Upper lobe of left lung (tissue), 6 donors: ENCODE data around the gene BCAS4. TPM values are rescaled to one million over a fixed set of nuclear protein-coding genes. Genes with fewer than 3 reads are reported as not detected.
"Not testable (repeated sequence)": the region's sequence is repeated elsewhere in the genome, so short reads cannot be mapped to it uniquely, and the experiment has no call there.

Source experiments
- ATAC-seq, 2 donors: fragments of 200-7000 bp; cut with Tn5 transposase; one replicate each; pipeline ENCODE4 v1.9.1; 2022; ENCODE audit warnings: mild to moderate bottlenecking in 2 of 2, moderate library complexity in 2 of 2; ENCODE audit not compliant: low FRiP score in 2 of 2
- DNase-seq, 2 donors: peaks; one replicate each; pipeline ENCODE4 v3.0.0-alpha.2; 2019 to 2020
- H3K27ac ChIP-seq, 4 donors: fragments of 200-600 bp; sonication (generic); one replicate each; pipeline ENCODE4 v1.5.1; 2016 to 2019
- H3K27me3 ChIP-seq, 4 donors: fragments of 200-600 bp; sonication (generic); one replicate each; pipeline ENCODE4 v1.5.1; 2017 to 2019
- H3K36me3 ChIP-seq, 4 donors: fragments of 200-600 bp; sonication (generic); one replicate each; pipeline ENCODE4 v1.5.1; 2016 to 2019
- H3K4me1 ChIP-seq, 4 donors: fragments of 200-600 bp; sonication (generic); one replicate each; pipeline ENCODE4 v1.5.1; 2018 to 2019
- H3K4me3 ChIP-seq, 4 donors: fragments of 200-600 bp; sonication (generic); one replicate each; pipeline ENCODE4 v1.5.1; 2017 to 2019; ENCODE audit warnings: mild to moderate bottlenecking in 2 of 4, moderate library complexity in 1 of 4
- H3K9me3 ChIP-seq, 4 donors: fragments of 200-600 bp; sonication (generic); one replicate each; pipeline ENCODE4 v1.5.1; 2018 to 2019
- CTCF ChIP-seq, 6 experiments: fragments of 450-650 bp in 4 of 6; fragments of 200-600 bp in 2 of 6; sonication (generic) in 2 of 6; IDR thresholded peaks; one replicate each; pipeline ENCODE4 v1.5.1; 2016 to 2019; ENCODE audit warnings: antibody characterized with exemption in 6 of 6
- EP300 ChIP-seq, 4 donors: sonication (generic); formaldehyde crosslinking; IDR thresholded peaks; one replicate each; pipeline ENCODE4 v1.5.1; 2017; ENCODE audit warnings: antibody characterized with exemption in 4 of 4, control low read depth in 2 of 4
- POLR2A ChIP-seq, 4 donors: fragments of 450-650 bp; IDR thresholded peaks; one replicate each; pipeline ENCODE4 v1.5.1; 2016 to 2017; ENCODE audit warnings: antibody characterized with exemption in 4 of 4, mild to moderate bottlenecking in 2 of 4
- POLR2AphosphoS5 ChIP-seq, 2 donors: sonication (generic); formaldehyde crosslinking; IDR thresholded peaks; one replicate each; pipeline ENCODE4 v1.5.1; 2017; ENCODE audit warnings: antibody characterized with exemption in 2 of 2
- WGBS, 2 donors: methylation state at CpG; one replicate each; pipeline ENCODE4 v1.1.5; 2017 to 2018; 5-methylcytosine and 5-hydroxymethylcytosine counted together
- total RNA-seq, 6 donors: library from RNA; depleted of rRNA in 4 of 6; stranded (reverse); fragments of >200 nt in 4 of 6; gene quantifications; one replicate each; pipeline versions ENCODE4 v1.1.0 to v1.2.1, GENCODE V29; 2016 to 2021
- donor health status: DM: no; HTN: no; CAD: no; lungs with moderate emphysema.
- donor health status: DM: no; HTN: yes; CAD: no; lungs with severe emphysema.

Gene BCAS4
- total RNA-seq, 6 donors from 2014 or later: 2.3 to 12.3 (median 5.2) TPM

GRCh38 chr20:50876063-50876685, 81.3 kb downstream of the BCAS4 start:
- no peak for ATAC-seq
- Histone ChIP-seq H3K27me3 (no peaks in the 10 kb centered on the region), H3K4me3 (no peak overlapping the region), H3K36me3 (no peaks in the 10 kb centered on the region), H3K4me1 (no peaks in the 10 kb centered on the region), H3K27ac (no peak overlapping the region), H3K9me3 (no peaks in the 10 kb centered on the region)
- 94 to 97% methylated on average over 18 to 19 of the region's 19 CpGs for WGBS, 2 donors
- TF ChIP-seq POLR2AphosphoS5 (IDR thresholded peaks at IDR 0.05) (no peak), CTCF (IDR thresholded peaks at IDR 0.05) (no peak), POLR2A (IDR thresholded peaks at IDR 0.05) (no peak), EP300 (IDR thresholded peaks at IDR 0.05) (no peak)
- DNase-seq: no peak

GRCh38 chr20:50876816-50877215, 82.0 kb downstream of the BCAS4 start:
- H3K4me3 ChIP-seq: no peak overlapping the region
- no peak for ATAC-seq
- no peaks in the 10 kb centered on the region for H3K9me3 ChIP-seq
- DNase-seq: no peak
- H3K27me3 ChIP-seq: no peaks in the 10 kb centered on the region
- no peaks in the 10 kb centered on the region for H3K36me3 ChIP-seq
- H3K27ac ChIP-seq: no peak overlapping the region
- no peak for TF ChIP-seq EP300 (IDR thresholded peaks at IDR 0.05)
- no peak for TF ChIP-seq CTCF (IDR thresholded peaks at IDR 0.05)
- TF ChIP-seq POLR2A (IDR thresholded peaks at IDR 0.05): no peak
- no peak for TF ChIP-seq POLR2AphosphoS5 (IDR thresholded peaks at IDR 0.05)
- no peaks in the 10 kb centered on the region for H3K4me1 ChIP-seq
- 94 to 95% methylated on average over 4 to 6 of the region's 7 CpGs for WGBS, 2 donors

- Histone ChIP-seq H3K27me3 (no peaks in the 10 kb centered on the region), H3K27ac (no peak overlapping the region), H3K4me3 (no peak overlapping the region), H3K9me3 (no peaks in the 10 kb centered on the region), H3K36me3 (no peaks in the 10 kb centered on the region), H3K4me1 (no peaks in the 10 kb centered on the region)
- no peak for TF ChIP-seq POLR2A (IDR thresholded peaks at IDR 0.05)
- TF ChIP-seq CTCF (IDR thresholded peaks at IDR 0.05): no peak
- 79 to 80% methylated on average over 5 to 6 of the region's 6 CpGs for WGBS, 2 donors
- DNase-seq (no peak), ATAC-seq (no peak)
Observed at GRCh38 chr20:50877232-50877743, 82.4 kb downstream of the BCAS4 start.

- Histone ChIP-seq H3K4me1 (no peaks in the 10 kb centered on the region), H3K4me3 (no peak overlapping the region), H3K27me3 (no peaks in the 10 kb centered on the region), H3K9me3 (no peaks in the 10 kb centered on the region), H3K36me3 (no peaks in the 10 kb centered on the region), H3K27ac (no peak overlapping the region)
- 88 to 89% methylated on average over 19 to 20 of the region's 20 CpGs for WGBS, 2 donors
- TF ChIP-seq EP300 (IDR thresholded peaks at IDR 0.05) (no peak), CTCF (IDR thresholded peaks at IDR 0.05) (no peak), POLR2AphosphoS5 (IDR thresholded peaks at IDR 0.05) (no peak), POLR2A (IDR thresholded peaks at IDR 0.05) (no peak)
- DNase-seq (no peak), ATAC-seq (peak in 1 of 2 donors; percentile 9)
Observed at GRCh38 chr20:50879649-50880550, 85.0 kb downstream of the BCAS4 start.

GRCh38 chr20:50881759-50882424, 87.0 kb downstream of the BCAS4 start:
- H3K36me3 ChIP-seq, H3K4me3 ChIP-seq: not testable (repeated sequence)
- WGBS, 2 donors: 85 to 95% methylated on average over 5 of the region's 5 CpGs

More at GRCh38 chr20:50881759-50882424, 87.0 kb downstream of the BCAS4 start:
- not testable (repeated sequence) for H3K9me3 ChIP-seq, DNase-seq, ATAC-seq, H3K27ac ChIP-seq, H3K4me1 ChIP-seq, H3K27me3 ChIP-seq
